Measurements from ENCODE around the gene MUC12. TPM values are rescaled to one million over a fixed set of nuclear protein-coding genes. Genes with fewer than 3 reads are reported as not detected.
"Not testable (repeated sequence)": the region's sequence is repeated elsewhere in the genome, so short reads cannot be mapped to it uniquely, and the experiment has no call there.

Gene MUC12
- total and polyA plus RNA-seq, 2 donors (not counting 3 experiments of a cell fraction or from before 2014, with no cell fraction given): not detected

DNA sequence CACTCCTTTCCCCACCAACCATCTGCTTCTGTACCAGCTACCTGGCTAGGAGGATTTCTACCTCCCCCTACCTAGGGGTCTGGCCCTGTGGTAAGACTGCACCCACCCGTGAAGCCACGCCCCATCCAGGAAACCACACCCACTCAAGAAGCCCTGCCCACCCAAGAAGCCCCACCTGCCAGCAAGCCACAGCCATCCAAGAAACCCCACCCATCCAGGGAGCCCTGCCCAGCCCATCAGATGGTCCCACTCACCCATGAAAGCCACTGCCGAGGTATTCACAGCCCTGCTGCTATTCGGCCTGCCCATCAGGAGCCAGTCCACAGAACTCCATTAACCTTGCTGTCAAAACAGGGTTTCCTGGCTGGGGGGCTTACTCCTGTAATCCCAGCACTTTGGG, 35.6 kb upstream of the MUC12 start:
- H2AFZ ChIP-seq (ENCODE audit: low read depth, low read length): no peak overlapping the region
- ChIA-PET CTCF (no interaction called here), POLR2A (no interaction called here)
- no peak overlapping the region for H3K4me3 ChIP-seq (replicated peaks in 1 of 3; ENCODE audit: insufficient read depth in 1 of 3, low read depth in 1 of 3, low read length in 3 of 3)
- no peak overlapping the region for H3K9ac ChIP-seq (replicated peaks; ENCODE audit: extremely low read depth, insufficient read depth, low read length)
- no peaks in the 10 kb centered on the region for H3K9me3 ChIP-seq (replicated peaks; ENCODE audit: control insufficient read depth, insufficient read depth, low read length)
- H4K20me1 ChIP-seq (replicated peaks; ENCODE audit: control insufficient read depth, extremely low read depth, insufficient read depth, low read length): no peaks in the 10 kb centered on the region
- dilution Hi-C loops (cut with MboI; ENCODE audit: extremely low pct_ligation_motif_present, low sequenced_read_pairs) (no loop called here), intact Hi-C loops (cut with micrococcal nuclease) (no loop called here)
- peaks cover 2 to 6% of the 10 kb centered on the region in 2 experiments for H3K27me3 ChIP-seq (ENCODE audit: control insufficient read depth in 2 of 2, insufficient read depth in 2 of 2, low read length in 2 of 2)
- FAIRE-seq (no peak), DNase-seq (ENCODE audit: low read depth, low spot score) (no peak)
- H3K4me2 ChIP-seq (ENCODE audit: insufficient read depth, low read length): no peak overlapping the region
- no peaks in the 10 kb centered on the region for H3K9me1 ChIP-seq (replicated peaks; ENCODE audit: control insufficient read depth, extremely low read depth, insufficient read depth, low read length)
- H3K79me2 ChIP-seq (ENCODE audit: control insufficient read depth, insufficient read depth, low read length): no peaks in the 10 kb centered on the region
- no peak overlapping the region for H3K27ac ChIP-seq (ENCODE audit: insufficient read depth, low read depth, low read length)
- no peaks in the 10 kb centered on the region for H3K36me3 ChIP-seq (ENCODE audit: control insufficient read depth in 2 of 2, extremely low read depth in 1 of 2, insufficient read depth in 2 of 2, low read length in 2 of 2)
- TF ChIP-seq JUN (IDR thresholded peaks at IDR 0.05; ENCODE audit: borderline replicate concordance, insufficient read depth, insufficient read length, low read depth) (no peak), CTCF (IDR thresholded peaks at IDR 0.05; ENCODE audit: extremely low read depth in 1 of 2, insufficient read depth in 1 of 2, low read depth in 1 of 2, low read length in 2 of 2) (no peak), GATA2 (IDR thresholded peaks at IDR 0.05; ENCODE audit: insufficient read depth, insufficient read length, low read depth, low read length) (no peak)
- H3K4me1 ChIP-seq (ENCODE audit: control insufficient read depth, extremely low read depth, insufficient read depth, low read length): no peaks in the 10 kb centered on the region
- BruUV-seq (replicated peaks): no TSS peak

DNA sequence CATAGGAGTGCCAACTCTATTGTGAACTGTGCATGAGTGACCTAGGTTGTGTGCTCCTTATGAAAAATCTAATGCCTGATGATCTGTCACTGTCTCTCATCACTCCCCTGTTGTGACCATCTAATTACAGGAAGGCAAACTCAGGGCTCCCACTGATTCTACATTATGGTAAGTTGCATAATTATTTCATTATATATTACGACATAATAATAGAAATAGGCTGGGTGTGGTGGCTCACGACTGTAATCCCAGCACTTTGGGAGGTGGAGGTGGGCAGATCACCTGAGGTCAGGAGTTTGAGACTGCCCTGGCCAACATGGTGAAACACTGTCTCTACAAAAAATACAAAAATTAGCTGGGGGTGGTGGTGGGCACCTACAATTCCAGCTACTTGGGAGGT, 34.0 kb upstream of the MUC12 start:
- CTCF ChIA-PET; H4K20me1 ChIP-seq (replicated peaks; ENCODE audit: control insufficient read depth, extremely low read depth, insufficient read depth, low read length); intact Hi-C loops (cut with micrococcal nuclease); H3K4me3 ChIP-seq (replicated peaks in 1 of 3; ENCODE audit: insufficient read depth in 1 of 3, low read depth in 1 of 3, low read length in 3 of 3); H3K9ac ChIP-seq (replicated peaks; ENCODE audit: extremely low read depth, insufficient read depth, low read length); H2AFZ ChIP-seq (ENCODE audit: low read depth, low read length); H3K27ac ChIP-seq (ENCODE audit: insufficient read depth, low read depth, low read length); H3K9me3 ChIP-seq (replicated peaks; ENCODE audit: control insufficient read depth, insufficient read depth, low read length); BruUV-seq (replicated peaks); FAIRE-seq; H3K9me1 ChIP-seq (replicated peaks; ENCODE audit: control insufficient read depth, extremely low read depth, insufficient read depth, low read length); H3K4me1 ChIP-seq (ENCODE audit: control insufficient read depth, extremely low read depth, insufficient read depth, low read length); POLR2A ChIA-PET; H3K79me2 ChIP-seq (ENCODE audit: control insufficient read depth, insufficient read depth, low read length); H3K4me2 ChIP-seq (ENCODE audit: insufficient read depth, low read length); DNase-seq (ENCODE audit: low read depth, low spot score); dilution Hi-C loops (cut with MboI; ENCODE audit: extremely low pct_ligation_motif_present, low sequenced_read_pairs); H3K36me3 ChIP-seq (ENCODE audit: control insufficient read depth in 2 of 2, extremely low read depth in 1 of 2, insufficient read depth in 2 of 2, low read length in 2 of 2); H3K27me3 ChIP-seq (ENCODE audit: control insufficient read depth in 2 of 2, insufficient read depth in 2 of 2, low read length in 2 of 2): not testable (repeated sequence)

GRCh38 chr7:100936167-100936566, 33.2 kb upstream of the MUC12 start:
- DNase-seq (ENCODE audit: low read depth, low spot score); H3K4me2 ChIP-seq (ENCODE audit: insufficient read depth, low read length); H3K36me3 ChIP-seq (ENCODE audit: control insufficient read depth in 2 of 2, extremely low read depth in 1 of 2, insufficient read depth in 2 of 2, low read length in 2 of 2); H3K27ac ChIP-seq (ENCODE audit: insufficient read depth, low read depth, low read length); H3K79me2 ChIP-seq (ENCODE audit: control insufficient read depth, insufficient read depth, low read length); H3K9me1 ChIP-seq (replicated peaks; ENCODE audit: control insufficient read depth, extremely low read depth, insufficient read depth, low read length); H3K27me3 ChIP-seq (ENCODE audit: control insufficient read depth in 2 of 2, insufficient read depth in 2 of 2, low read length in 2 of 2); dilution Hi-C loops (cut with MboI; ENCODE audit: extremely low pct_ligation_motif_present, low sequenced_read_pairs); H2AFZ ChIP-seq (ENCODE audit: low read depth, low read length); H3K4me3 ChIP-seq (replicated peaks in 1 of 3; ENCODE audit: insufficient read depth in 1 of 3, low read depth in 1 of 3, low read length in 3 of 3); H4K20me1 ChIP-seq (replicated peaks; ENCODE audit: control insufficient read depth, extremely low read depth, insufficient read depth, low read length); CTCF ChIA-PET; H3K9me3 ChIP-seq (replicated peaks; ENCODE audit: control insufficient read depth, insufficient read depth, low read length); H3K4me1 ChIP-seq (ENCODE audit: control insufficient read depth, extremely low read depth, insufficient read depth, low read length); BruUV-seq (replicated peaks); intact Hi-C loops (cut with micrococcal nuclease); H3K9ac ChIP-seq (replicated peaks; ENCODE audit: extremely low read depth, insufficient read depth, low read length); FAIRE-seq; POLR2A ChIA-PET: not testable (repeated sequence)

Measured in endothelial cell of umbilical vein (primary cell).